NCI-H1417 (cell line): ENCODE data around the gene MAP3K14.
A peak's percentile ranks its signal among the peaks of the same experiment; 100 is the strongest.
"Not testable (repeated sequence)": the region's sequence is repeated elsewhere in the genome, so short reads cannot be mapped to it uniquely, and the experiment has no call there.

Experiments
- DNase-seq, 3 experiments: peaks; one replicate each; lab custom pipeline; 2025; lab: John Stamatoyannopoulos, UW

MAP3K14 gene

DNA sequence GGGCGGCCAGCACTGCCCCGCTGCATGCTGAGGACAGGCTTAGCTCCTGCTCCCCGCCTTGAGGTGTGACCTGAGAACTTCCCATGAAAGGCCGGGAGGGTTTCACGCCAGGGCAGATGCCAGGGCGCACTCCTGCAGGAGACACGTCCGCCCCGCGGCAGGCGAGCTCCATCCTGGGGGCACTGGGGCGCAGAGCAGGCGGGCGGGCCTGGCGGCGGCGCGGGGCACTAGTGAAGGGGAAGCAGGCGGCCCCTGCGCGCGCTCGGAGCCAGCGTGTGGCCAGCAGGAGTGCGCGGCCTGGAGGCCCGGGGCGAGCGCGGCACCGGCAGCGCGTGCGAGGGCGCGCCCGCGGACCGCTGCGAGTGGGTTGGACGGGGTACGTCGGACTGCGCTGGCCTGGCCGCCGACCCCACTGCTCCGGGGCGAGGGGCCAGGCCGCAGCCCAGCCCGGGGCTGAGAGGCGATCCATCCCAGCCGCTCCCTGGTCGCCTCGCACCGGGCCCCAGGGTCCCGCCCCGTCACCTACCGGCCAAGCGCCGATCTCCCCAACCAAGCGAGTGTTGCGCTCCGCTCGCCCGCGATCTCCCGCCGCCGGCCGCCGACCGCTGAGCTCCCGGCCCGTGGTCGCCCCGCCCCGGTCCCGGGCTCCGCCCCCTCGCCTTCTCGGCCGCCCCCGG, at the start of gene MAP3K14:
Gene MAP3K14 (minus strand): TSS at position 587 of the 677 bp plus-strand sequence. CDS start 26,275 bp downstream, outside the sequence.
- DNase-seq = peak; percentile 53 to 95 (median 91)

DNA sequence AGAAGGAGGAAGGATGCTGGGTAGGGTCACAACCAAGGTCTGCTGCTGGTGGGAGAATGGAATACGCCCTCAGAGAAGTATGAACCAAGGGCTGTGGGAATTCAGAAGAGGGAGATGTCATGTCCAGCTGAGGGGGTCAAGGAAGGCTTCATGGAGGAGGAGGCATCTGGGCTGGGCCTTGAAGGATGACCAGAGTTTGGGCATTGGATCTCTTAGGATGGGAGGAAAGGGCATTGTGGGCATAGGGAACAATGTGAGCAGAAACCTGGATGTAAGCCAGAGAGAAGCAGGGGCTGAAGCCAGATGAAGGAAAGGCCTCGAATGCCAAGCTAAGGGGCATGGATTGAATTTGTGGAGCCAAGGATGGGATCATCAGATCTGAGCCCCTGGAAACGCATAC, 49.2 kb upstream of the MAP3K14 start:
- DNase-seq = no peak

DNA sequence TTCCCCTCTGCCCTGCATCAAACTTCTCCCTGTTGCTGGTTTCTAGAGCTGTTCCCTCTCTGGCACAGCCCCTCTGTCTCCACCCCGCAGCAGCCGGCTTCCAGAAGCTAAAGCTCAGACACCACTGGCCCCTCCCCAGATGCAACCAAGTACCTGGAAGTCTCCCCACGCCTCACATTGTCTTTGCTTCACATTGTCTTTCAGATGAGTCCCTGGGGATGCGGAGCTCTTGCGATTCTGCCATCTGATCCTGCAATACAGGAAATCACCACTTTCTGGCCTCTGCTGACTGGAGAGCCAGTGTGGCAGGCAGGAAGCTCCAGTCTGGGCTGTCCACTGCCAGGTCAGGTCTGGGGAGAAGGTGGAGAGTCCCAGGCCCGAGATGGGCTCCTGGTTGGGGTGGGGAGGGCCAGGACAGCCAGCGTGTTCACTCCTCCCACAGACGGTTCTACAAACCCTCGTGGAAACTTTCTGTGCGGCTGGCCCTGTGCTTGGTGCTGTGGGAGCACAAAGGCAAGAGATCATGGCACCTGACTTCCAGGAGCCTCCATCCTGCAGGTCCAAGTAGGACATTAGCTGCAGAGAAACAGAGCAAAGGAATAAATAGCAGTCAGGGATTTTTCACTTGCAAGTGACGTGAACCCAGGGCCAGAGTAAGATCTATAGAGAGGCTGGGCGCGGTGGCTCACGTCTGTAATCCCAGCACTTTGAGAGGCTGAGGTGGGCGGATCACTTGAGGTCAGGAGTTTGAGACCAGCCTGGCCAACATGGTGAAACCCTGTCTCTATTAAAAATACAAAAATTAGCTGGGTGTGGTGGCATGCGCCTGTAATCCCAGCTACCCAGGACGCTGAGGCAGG, 47.9 kb upstream of the MAP3K14 start:
- DNase-seq = peak in 2 of 3 experiments; percentile 42 to 92

- no peak for DNase-seq
Measured at GRCh38 chr17:45363498-45363897, 46.7 kb upstream of the MAP3K14 start.

GRCh38 chr17:45361976-45362375, 45.2 kb upstream of the MAP3K14 start:
- no peak for DNase-seq

- DNase-seq = no peak
Measured at GRCh38 chr17:45361451-45361850, 44.6 kb upstream of the MAP3K14 start.

DNA sequence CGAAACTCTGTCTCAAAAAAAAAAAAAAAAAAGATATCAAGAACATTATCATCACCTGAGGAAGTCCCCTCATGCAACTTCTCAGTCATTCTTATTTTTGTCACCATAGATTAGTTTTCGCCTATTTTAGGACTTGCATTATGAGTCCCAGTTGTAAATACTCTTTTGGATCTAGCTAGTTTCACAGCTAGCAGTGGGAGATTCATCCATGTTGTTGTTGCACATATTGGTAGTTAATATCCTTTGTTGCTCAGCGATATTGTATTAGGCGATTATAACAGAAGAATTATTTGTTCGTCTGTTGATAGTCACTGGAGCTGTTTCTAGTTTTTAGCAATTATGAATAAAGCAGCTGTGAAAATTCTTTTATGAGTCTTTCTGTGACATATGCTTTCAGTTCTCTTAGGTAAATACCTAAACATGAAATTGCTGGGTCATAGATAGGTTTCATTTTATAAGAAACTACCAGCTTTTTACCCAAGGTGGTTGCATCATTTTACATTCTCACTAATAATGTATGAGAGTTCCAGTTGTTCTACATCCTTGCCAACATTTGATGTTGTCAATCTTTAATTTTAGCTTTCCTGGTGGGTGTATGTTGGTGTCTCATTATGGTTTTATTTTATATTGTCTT, 40.7 kb upstream of the MAP3K14 start:
- no peak for DNase-seq

DNA sequence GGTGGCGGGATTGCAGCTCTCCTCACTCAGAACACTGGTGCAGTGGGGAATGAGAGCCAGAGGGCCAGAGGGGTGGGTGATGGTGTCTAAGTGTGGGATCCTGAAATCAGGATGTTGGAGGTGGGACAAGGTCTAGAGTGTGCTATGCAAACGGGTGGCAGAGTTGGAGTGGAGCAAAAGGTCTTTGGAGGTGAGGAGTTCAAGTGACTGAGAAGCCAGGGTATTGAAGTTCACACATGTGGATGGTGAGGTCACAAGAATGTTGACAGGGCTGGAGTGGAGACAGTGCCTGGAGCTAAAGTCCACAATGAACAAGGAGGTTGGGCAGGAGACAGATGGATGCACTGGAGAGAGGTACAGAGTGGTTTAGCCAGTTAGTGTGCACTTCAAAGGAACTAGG, 38.3 kb upstream of the MAP3K14 start:
- no peak for DNase-seq

DNA sequence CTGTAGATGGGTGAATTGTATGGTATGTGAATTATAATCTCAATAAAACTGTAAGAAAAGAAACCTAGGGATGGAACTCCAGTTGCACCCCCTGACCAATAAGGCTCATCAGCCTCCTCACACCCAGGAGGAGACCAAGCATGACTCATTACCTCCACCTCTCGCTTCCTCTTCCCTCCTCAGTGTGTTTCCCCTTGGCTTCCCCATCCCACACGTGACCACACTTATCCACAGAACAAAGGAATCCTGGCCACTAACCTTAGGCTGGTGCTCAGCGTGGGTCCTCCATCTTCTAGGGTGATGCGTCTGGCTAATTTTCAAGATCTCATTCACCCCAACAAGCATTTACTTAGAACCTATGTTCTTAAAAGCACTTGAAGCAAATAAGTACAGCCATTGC, 36.2 kb upstream of the MAP3K14 start:
- DNase-seq = no peak

DNA sequence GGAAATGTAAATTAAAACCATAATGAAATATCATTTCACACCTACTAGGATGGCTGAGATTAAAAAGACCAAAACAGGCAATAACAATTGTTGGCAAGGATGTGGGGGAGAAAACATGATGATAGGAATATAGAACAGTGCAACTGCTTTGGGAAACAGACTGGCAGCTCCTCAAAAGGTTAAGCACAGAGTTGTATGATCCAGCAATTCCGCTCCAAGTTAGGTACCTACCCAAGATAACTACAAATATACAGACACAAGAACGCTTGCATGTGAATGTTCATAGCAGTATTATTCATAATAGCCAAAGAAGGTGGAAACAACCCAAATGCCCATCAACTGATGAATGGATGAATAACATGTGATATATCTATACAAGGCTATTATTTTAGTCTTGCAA, 35.0 kb upstream of the MAP3K14 start:
- DNase-seq = no peak

GRCh38 chr17:45347444-45347843, 30.6 kb upstream of the MAP3K14 start:
- no peak for DNase-seq

- no peak for DNase-seq
Measured at GRCh38 chr17:45346216-45347015, 29.6 kb upstream of the MAP3K14 start.

- peak in 1 of 3 experiments; percentile 41 for DNase-seq
Measured at GRCh38 chr17:45345554-45346215, 28.9 kb upstream of the MAP3K14 start.

GRCh38 chr17:45345246-45345553, 28.4 kb upstream of the MAP3K14 start:
- no peak for DNase-seq

GRCh38 chr17:45343967-45344664, 27.3 kb upstream of the MAP3K14 start:
- not testable (repeated sequence) for DNase-seq

DNA sequence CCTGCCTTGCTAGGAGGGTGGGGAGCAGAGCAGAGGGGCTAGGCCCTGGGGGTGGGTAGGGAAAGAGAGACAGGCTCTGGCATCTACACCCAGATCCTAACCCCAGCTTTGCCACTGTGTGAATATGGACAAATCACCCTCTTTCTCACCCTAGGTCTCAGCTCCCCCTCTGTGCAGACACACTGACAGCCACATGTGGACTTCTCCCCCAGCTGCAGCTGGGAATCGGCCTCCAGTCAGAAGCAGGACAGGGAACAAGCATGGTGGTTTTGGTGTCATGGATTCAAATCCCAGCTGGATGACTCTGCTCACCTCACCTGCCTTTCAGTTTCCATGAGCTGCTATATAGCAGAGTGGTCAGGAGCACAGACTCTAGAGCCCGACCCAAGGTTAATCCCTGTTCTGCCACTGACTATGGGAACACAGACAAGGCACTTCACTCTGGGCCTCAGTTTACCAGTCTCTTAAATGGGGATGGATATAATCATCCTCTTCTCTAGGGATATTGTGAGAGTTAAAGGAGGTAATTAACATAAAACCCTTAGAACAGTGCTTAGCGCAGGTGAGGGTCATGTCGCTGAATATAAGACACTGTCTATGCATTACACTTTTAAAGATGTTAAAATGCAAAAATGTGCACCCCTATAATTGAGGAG, 26.2 kb upstream of the MAP3K14 start:
- no peak for DNase-seq

DNA sequence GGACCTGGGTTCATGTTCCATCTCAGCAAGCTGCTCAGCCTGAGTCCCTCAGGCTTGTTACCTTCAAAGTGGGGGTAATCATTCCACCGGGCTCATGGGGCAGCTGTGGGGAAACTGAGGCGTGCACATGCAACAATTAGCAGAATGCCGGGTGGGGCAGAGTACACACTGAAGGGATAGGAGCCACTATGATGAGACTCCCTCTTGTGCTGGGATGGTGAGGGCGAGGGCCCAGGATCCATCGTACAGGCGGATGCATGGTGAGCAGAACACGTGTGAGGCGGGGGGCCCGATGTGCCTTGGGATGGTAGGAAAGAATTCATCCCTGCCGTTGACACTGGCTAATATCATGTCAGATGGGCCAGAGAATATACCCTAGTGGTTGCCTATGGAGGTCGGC, 25.5 kb upstream of the MAP3K14 start:
- no peak for DNase-seq

DNA sequence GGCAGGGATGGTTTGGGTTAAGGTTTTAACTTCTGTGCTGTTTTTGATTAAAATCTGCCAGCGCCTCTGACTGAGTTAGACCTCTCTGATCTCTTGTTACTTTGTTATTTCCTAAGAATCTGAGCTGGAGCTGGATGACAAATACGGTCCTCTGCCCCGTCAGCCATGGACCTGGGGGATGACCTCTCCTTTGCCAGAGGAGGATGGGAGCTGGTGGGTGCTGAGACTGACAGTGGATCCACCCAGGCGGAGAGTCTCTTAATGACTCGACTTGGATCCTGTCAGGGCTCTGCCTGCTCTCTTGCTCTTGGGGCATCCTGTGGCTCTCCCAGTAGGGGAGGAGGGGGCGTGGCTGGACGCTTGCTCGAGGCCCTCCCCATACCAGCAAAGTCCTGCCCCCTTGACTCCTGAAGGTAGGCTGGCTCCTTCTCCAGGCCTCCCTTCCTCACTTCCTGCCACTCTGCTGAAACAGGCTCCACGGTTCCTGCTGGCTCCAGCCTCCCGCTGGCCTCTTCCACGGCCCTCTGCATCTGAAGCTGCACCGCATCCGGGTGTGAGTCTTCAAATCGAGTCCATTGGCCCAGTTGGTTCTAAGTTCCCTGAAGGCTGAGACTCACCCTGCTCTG, 24.8 kb upstream of the MAP3K14 start:
- DNase-seq = peak; percentile 20 to 39 (median 29)

- DNase-seq = no peak
Measured at GRCh38 chr17:45339646-45340605, 23.1 kb upstream of the MAP3K14 start.
